ENCODE data around the gene CD44.

DNA sequence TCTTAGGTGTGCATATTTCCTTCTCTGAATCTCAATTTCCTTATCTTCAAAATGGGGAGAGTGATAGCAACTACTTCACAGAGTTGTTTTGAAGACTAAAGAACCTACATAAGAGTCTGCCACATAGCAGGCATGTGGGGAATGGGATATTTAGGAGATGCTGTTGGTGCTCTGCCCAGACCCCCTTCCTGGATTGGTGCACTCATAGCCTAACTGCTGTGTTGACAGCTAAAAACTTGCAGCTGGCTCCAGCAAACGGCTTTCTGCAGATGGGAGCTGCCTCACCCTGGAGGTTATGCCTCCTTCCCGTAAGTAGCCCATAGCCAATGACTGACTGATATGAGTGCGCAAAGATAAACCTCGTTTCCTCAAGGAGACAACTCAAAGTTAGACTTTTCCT lies 106.1 kb downstream of the CD44 start:
- TF ChIP-seq POLR2AphosphoS5 (IDR thresholded peaks at IDR 0.05; ENCODE audit: borderline replicate concordance, low read depth, low read length) (no peak), FOXP2 (optimal IDR thresholded peaks at IDR 0.05; ENCODE audit: control extremely low read depth, extremely low read length, insufficient read depth) (no peak)

Data from SK-N-MC (cell line).